Activated CD4-positive, alpha-beta memory T cell treated with anti-CD3 and anti-CD28 coated beads for 36 hours (primary cell): ENCODE measurements around the gene GDE1. TPM values are rescaled to one million over a fixed set of nuclear protein-coding genes. Genes with fewer than 3 reads are reported as not detected.

ENCODE experiments used
- total RNA-seq, 2 experiments: library from RNA; stranded (reverse); gene quantifications; one replicate each; pipeline ENCODE4 v1.2.3, GENCODE V29; 2021

GDE1 gene
- total RNA-seq, 2 experiments from 2014 or later = 18.4 to 19.0 TPM

Other genes starting within 250 kb of the GDE1 start
- gene CLEC19A, start 236.4 kb downstream of the GDE1 start, total RNA-seq = not detected
- not detected for gene TMC5, start 104.2 kb downstream of the GDE1 start, total RNA-seq
- 10 to 100 TPM; 21.7 to 26.3 TPM for gene CCP110, start 1.8 kb upstream of the GDE1 start, total RNA-seq
- 10 to 100 TPM; 33.9 to 38.0 TPM for gene VPS35L, start 33.6 kb upstream of the GDE1 start, total RNA-seq
- gene KNOP1, start 196.1 kb upstream of the GDE1 start, total RNA-seq = 10 to 100 TPM; 24.3 to 26.4 TPM
- 1 to 10 TPM; 2.2 to 3.0 TPM for gene IQCK, start 196.2 kb upstream of the GDE1 start, total RNA-seq